ENCODE measurements around the gene NEIL3.

- no peak for TF ChIP-seq CTCF (conservative IDR thresholded peaks at IDR 0.05 in 1 of 2, IDR thresholded peaks at IDR 0.05 in 1 of 2; ENCODE audit: low read depth in 1 of 2, low read length in 2 of 2)
- no peak for TF ChIP-seq EZH2 (IDR thresholded peaks at IDR 0.05; ENCODE audit: low read length, missing control alignments)
Observed at GRCh38 chr4:177411996-177412395, 102.3 kb downstream of the NEIL3 start.
